Measurements from ENCODE around the gene COMMD4. TPM values are rescaled to one million over a fixed set of nuclear protein-coding genes. Genes with fewer than 3 reads are reported as not detected.
"Not testable (repeated sequence)": the region's sequence is repeated elsewhere in the genome, so short reads cannot be mapped to it uniquely, and the experiment has no call there.

COMMD4 gene
- total RNA-seq, 4 donors from 2014 or later: 30.0 to 65.2 (median 50.4) TPM

DNA sequence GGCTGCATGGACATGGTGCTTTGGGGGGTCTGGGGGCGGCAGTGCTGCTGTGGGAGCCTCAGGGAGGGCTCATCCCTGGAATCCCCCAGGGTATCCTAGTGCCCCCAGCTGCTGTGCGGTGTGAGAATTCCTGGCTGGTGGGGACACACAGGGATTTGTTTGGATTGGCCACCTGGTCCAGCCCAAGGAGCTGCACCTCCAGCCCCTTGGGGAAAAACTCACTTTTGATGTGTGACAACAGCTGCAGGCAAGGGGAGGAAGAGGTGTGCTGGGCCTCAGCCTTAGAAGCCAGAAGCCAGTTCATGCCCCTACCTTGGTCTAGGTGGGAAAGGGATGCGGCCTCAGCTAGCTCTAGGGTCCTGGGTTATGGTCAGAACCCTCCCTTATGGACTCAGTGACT, 8.4 kb upstream of the COMMD4 start:
- WGBS, 2 donors (ENCODE audit: low coverage in 1 of 2): 40% methylated on average over 1 of the region's 3 CpGs; no CpG with 5 or more reads in 1 of the 2 donors
- no peaks in the 10 kb centered on the region for H3K9me3 ChIP-seq
- H3K4me3 ChIP-seq: no peak overlapping the region
- H3K36me3 ChIP-seq: no peaks in the 10 kb centered on the region
- TF ChIP-seq POLR2A (IDR thresholded peaks at IDR 0.05) (no peak), EP300 (IDR thresholded peaks at IDR 0.05) (no peak), POLR2AphosphoS5 (IDR thresholded peaks at IDR 0.05) (no peak)
- TF ChIP-seq, protein P1, sequence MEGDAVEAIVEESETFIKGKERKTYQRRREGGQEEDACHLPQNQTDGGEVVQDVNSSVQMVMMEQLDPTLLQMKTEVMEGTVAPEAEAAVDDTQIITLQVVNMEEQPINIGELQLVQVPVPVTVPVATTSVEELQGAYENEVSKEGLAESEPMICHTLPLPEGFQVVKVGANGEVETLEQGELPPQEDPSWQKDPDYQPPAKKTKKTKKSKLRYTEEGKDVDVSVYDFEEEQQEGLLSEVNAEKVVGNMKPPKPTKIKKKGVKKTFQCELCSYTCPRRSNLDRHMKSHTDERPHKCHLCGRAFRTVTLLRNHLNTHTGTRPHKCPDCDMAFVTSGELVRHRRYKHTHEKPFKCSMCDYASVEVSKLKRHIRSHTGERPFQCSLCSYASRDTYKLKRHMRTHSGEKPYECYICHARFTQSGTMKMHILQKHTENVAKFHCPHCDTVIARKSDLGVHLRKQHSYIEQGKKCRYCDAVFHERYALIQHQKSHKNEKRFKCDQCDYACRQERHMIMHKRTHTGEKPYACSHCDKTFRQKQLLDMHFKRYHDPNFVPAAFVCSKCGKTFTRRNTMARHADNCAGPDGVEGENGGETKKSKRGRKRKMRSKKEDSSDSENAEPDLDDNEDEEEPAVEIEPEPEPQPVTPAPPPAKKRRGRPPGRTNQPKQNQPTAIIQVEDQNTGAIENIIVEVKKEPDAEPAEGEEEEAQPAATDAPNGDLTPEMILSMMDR (IDR thresholded peaks at IDR 0.05): no peak
- no peak for ATAC-seq
- H3K27ac ChIP-seq: no peak overlapping the region
- H3K27me3 ChIP-seq: no peaks in the 10 kb centered on the region
- H3K4me1 ChIP-seq: no peaks in the 10 kb centered on the region

GRCh38 chr15:75328493-75329314, 7.2 kb upstream of the COMMD4 start:
- Histone ChIP-seq H3K4me3 (no peak overlapping the region), H3K27ac (no peak overlapping the region), H3K4me1 (no peaks in the 10 kb centered on the region), H3K36me3 (no peaks in the 10 kb centered on the region), H3K9me3 (no peaks in the 10 kb centered on the region), H3K27me3 (no peaks in the 10 kb centered on the region)
- 46 to 83% methylated on average over 3 of the region's 10 CpGs for WGBS, 2 donors (ENCODE audit: low coverage in 1 of 2)
- no peak for ATAC-seq
- TF ChIP-seq, protein P1 (IDR thresholded peaks at IDR 0.05): no peak
- no peak for TF ChIP-seq POLR2A (IDR thresholded peaks at IDR 0.05)
- TF ChIP-seq POLR2AphosphoS5 (IDR thresholded peaks at IDR 0.05): no peak
- no peak for TF ChIP-seq EP300 (IDR thresholded peaks at IDR 0.05)

DNA sequence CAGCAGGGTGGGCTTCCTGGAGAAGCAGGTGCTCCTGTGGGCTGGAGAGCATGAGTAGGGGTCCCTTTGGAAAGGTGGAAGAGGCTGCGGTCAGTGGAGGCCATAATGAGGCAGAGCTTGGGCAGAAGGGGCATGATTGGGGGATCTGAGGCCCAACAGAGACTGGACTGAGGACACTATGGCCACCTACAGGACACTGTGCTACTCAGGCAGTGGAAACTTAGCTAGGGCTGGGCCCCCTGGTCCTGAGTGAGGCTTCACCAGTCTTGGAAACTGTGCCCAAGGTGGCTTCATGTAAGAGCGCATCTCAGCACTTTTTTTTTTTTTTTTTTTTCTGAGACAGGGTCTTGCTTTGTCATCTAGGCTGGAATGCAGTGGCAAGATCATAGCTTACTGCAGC, 6.3 kb upstream of the COMMD4 start:
- ATAC-seq: no peak
- Histone ChIP-seq H3K9me3 (no peaks in the 10 kb centered on the region), H3K36me3 (no peaks in the 10 kb centered on the region), H3K27me3 (no peaks in the 10 kb centered on the region), H3K4me3 (no peak overlapping the region), H3K4me1 (no peaks in the 10 kb centered on the region), H3K27ac (no peak overlapping the region)
- WGBS, 2 donors (ENCODE audit: low coverage in 1 of 2): 83 to 100% methylated on average over 1 of the region's 2 CpGs
- TF ChIP-seq POLR2AphosphoS5 (IDR thresholded peaks at IDR 0.05): no peak
- TF ChIP-seq, protein P1 (IDR thresholded peaks at IDR 0.05): no peak
- TF ChIP-seq EP300 (IDR thresholded peaks at IDR 0.05): no peak
- TF ChIP-seq POLR2A (IDR thresholded peaks at IDR 0.05): no peak

DNA sequence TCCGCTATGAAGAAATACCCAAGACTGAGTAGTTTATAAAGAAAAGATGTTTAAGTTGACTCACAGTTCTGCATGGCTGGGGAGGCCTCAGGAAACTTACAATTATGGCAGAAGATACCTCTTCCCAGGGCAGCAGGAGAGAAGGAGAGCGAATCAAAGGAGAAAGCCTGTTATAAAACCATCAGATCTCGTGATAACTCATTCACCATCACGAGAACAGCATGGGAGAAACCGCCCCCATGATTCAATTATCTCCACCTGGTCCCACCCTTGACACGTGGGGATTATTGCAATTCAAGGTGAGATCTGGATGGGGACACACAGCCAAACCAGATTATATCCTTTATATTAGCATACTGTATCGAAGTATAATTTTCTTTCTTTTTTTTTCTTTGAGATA, 3.8 kb upstream of the COMMD4 start:
- H3K27me3 ChIP-seq, H3K27ac ChIP-seq, H3K4me3 ChIP-seq, H3K36me3 ChIP-seq, ATAC-seq, H3K9me3 ChIP-seq: not testable (repeated sequence)
- WGBS, 2 donors (ENCODE audit: low coverage in 1 of 2): 67 to 84% methylated on average over 7 of the region's 7 CpGs
- H3K4me1 ChIP-seq: peaks cover 3 to 19% (median 9%) of the 10 kb centered on the region in 3 donors

DNA sequence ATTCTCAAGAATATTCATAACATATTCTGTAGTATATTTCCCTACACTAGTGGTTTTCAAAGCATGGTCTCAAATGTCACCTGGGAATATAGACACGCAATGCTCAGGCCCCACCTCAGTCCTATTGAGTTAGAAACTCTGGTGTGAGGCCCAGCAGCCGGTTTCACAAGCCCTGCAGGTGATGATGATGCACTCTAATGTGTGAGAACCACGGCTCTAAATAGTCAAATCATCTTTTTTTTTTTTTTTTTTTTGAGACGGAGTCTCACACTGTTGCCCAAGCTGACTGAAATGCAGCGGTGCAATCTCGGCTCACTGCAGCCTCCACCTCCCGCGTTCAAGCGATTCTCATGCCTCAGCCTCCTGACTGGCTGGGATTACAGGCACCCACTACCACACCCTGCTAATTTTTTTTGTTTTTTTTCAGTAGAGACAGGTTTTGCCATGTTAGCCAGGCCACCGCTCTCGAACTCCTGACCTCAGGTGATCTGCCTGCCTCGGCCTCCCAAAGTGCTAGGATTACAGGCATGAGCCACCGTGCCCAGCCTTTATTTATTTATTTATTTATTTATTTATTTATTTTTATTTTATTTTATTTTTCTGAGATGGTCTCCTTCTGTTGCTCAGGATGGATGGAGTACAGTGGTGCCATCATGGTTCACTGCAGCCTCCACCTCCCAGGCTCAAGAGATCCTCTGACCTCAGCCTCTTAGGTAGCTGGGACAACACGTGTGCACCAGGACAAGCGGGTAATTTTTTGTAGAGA, 2.0 kb upstream of the COMMD4 start:
- 81 to 88% methylated on average over 5 to 15 of the region's 15 CpGs for WGBS, 2 donors (ENCODE audit: low coverage in 1 of 2)
- peaks cover 3 to 23% (median 10%) of the 10 kb centered on the region in 3 donors for H3K4me1 ChIP-seq
- not testable (repeated sequence) for ATAC-seq

More for the DNA sequence above, 2.0 kb upstream of the COMMD4 start:
- H3K4me3 ChIP-seq, H3K9me3 ChIP-seq, H3K36me3 ChIP-seq, H3K27me3 ChIP-seq, H3K27ac ChIP-seq: not testable (repeated sequence)
